T-helper 17 cell (primary cell): ENCODE measurements around the gene PPP6C. TPM values are rescaled to one million over a fixed set of nuclear protein-coding genes. Genes with fewer than 3 reads are reported as not detected.
A peak's percentile ranks its signal among the peaks of the same experiment; 100 is the strongest.
"Not testable (repeated sequence)": the region's sequence is repeated elsewhere in the genome, so short reads cannot be mapped to it uniquely, and the experiment has no call there.

ENCODE experiments used
- ATAC-seq: fragments of 150-1000 bp; cut with Tn5 transposase; 2 replicates; pipeline ENCODE4 v1.10.0; 2021; ENCODE audit warnings: mild to moderate bottlenecking, moderate library complexity
- DNase-seq, 3 donors: peaks; one replicate each; pipeline versions ENCODE4 v3.0.0 to v3.0.0-alpha.2; 2020 to 2021
- H3K9me3 ChIP-seq: one replicate; pipeline ENCODE4 v1.7.0; 2013; ENCODE audit warnings: low read length, mild to moderate bottlenecking; ENCODE audit not compliant: control insufficient read depth, poor library complexity, severe bottlenecking
- H3K27ac Mint-ChIP-seq: one replicate; pipeline ENCODE4 v1.8.0; 2022; ENCODE audit warnings: mild to moderate bottlenecking, moderate library complexity, mixed read lengths
- H3K27me3 Mint-ChIP-seq: one replicate; pipeline ENCODE4 v1.8.0; 2022; ENCODE audit warnings: mixed read lengths
- H3K36me3 Mint-ChIP-seq: one replicate; pipeline ENCODE4 v1.8.0; 2022; ENCODE audit warnings: low read depth, mixed read lengths
- H3K4me1 Mint-ChIP-seq: one replicate; pipeline ENCODE4 v1.8.0; 2022; ENCODE audit warnings: mild to moderate bottlenecking, mixed read lengths
- H3K4me3 Mint-ChIP-seq: one replicate; pipeline ENCODE4 v1.8.0; 2022; ENCODE audit warnings: mild to moderate bottlenecking, moderate library complexity, mixed read lengths
- total RNA-seq, 4 donors: library from RNA in 2 of 4; stranded (reverse) in 2 of 4; gene quantifications; one replicate each; pipeline ENCODE4 v1.2.3 and lab custom pipeline; 2022 to 2026

PPP6C gene
- total RNA-seq, 2 donors from 2014 or later, result 34.3 to 34.6 TPM

- Mint-ChIP-seq H3K36me3 (peaks cover 3% of the 10 kb centered on the region), H3K4me1 (peaks cover 31% of the 10 kb centered on the region), H3K4me3 (peak overlapping the region; percentile 2), H3K27ac (peak overlapping the region; percentile 11), H3K27me3 (no peaks in the 10 kb centered on the region)
- no peaks in the 10 kb centered on the region for H3K9me3 ChIP-seq
- ATAC-seq, result no peak
- no peak for DNase-seq
These were observed 17.4 kb downstream of the PPP6C start for GRCh38 chr9:125172031-125172755.

- ATAC-seq, result no peak
- peaks cover 3% of the 10 kb centered on the region for H3K36me3 Mint-ChIP-seq
- peak overlapping the region; percentile 41 for H3K27ac Mint-ChIP-seq
These were observed 19.7 kb downstream of the PPP6C start for GRCh38 chr9:125169895-125170294.

GRCh38 chr9:125166762-125167161, 22.8 kb downstream of the PPP6C start:
- no peak for ATAC-seq
- H3K9me3 ChIP-seq, result no peaks in the 10 kb centered on the region
- Mint-ChIP-seq H3K36me3 (peaks cover 3% of the 10 kb centered on the region), H3K4me3 (no peak overlapping the region), H3K4me1 (peaks cover 9% of the 10 kb centered on the region), H3K27ac (peak overlapping the region; percentile 11), H3K27me3 (no peaks in the 10 kb centered on the region)
- no peak for DNase-seq

More at GRCh38 chr9:125169895-125170294, 19.7 kb downstream of the PPP6C start:
- Mint-ChIP-seq H3K4me3 (no peak overlapping the region), H3K27me3 (no peaks in the 10 kb centered on the region), H3K4me1 (peaks cover 19% of the 10 kb centered on the region)
- DNase-seq, result no peak
- no peaks in the 10 kb centered on the region for H3K9me3 ChIP-seq

GRCh38 chr9:125162891-125163290, 26.7 kb downstream of the PPP6C start:
- H3K27ac Mint-ChIP-seq, H3K36me3 Mint-ChIP-seq, H3K4me1 Mint-ChIP-seq, H3K27me3 Mint-ChIP-seq, DNase-seq, ATAC-seq, H3K9me3 ChIP-seq: not testable (repeated sequence)
- peak overlapping the region; percentile 47 for H3K4me3 Mint-ChIP-seq

GRCh38 chr9:125161284-125161918, 28.2 kb downstream of the PPP6C start:
- DNase-seq (no peak), ATAC-seq (no peak)
- Mint-ChIP-seq H3K27ac (peak overlapping the region; percentile 34), H3K27me3 (no peaks in the 10 kb centered on the region), H3K4me3 (no peak overlapping the region), H3K36me3 (no peaks in the 10 kb centered on the region), H3K4me1 (peaks cover 6% of the 10 kb centered on the region)
- H3K9me3 ChIP-seq, result no peaks in the 10 kb centered on the region

- DNase-seq, result no peak
- Mint-ChIP-seq H3K27me3 (no peaks in the 10 kb centered on the region), H3K27ac (peak overlapping the region; percentile 34), H3K4me3 (no peak overlapping the region), H3K4me1 (peaks cover 6% of the 10 kb centered on the region), H3K36me3 (no peaks in the 10 kb centered on the region)
- ATAC-seq, result no peak
- H3K9me3 ChIP-seq, result no peaks in the 10 kb centered on the region
These were observed 28.9 kb downstream of the PPP6C start for GRCh38 chr9:125160750-125161149.

- H3K27ac Mint-ChIP-seq, result peak overlapping the region; percentile 54
- no peaks in the 10 kb centered on the region for H3K36me3 Mint-ChIP-seq
- ATAC-seq (no peak), DNase-seq (no peak)
- no peaks in the 10 kb centered on the region for H3K9me3 ChIP-seq
- H3K4me3 Mint-ChIP-seq, result no peak overlapping the region
- no peaks in the 10 kb centered on the region for H3K27me3 Mint-ChIP-seq
- H3K4me1 Mint-ChIP-seq, result peaks cover 4% of the 10 kb centered on the region
These were observed 33.1 kb downstream of the PPP6C start for GRCh38 chr9:125156551-125156950.

GRCh38 chr9:125153712-125154367, 35.8 kb downstream of the PPP6C start:
- DNase-seq (no peak), ATAC-seq (no peak)
- no peaks in the 10 kb centered on the region for H3K9me3 ChIP-seq
- Mint-ChIP-seq H3K27me3 (no peaks in the 10 kb centered on the region), H3K27ac (no peak overlapping the region), H3K4me3 (no peak overlapping the region), H3K4me1 (peaks cover 2% of the 10 kb centered on the region), H3K36me3 (peaks cover 2% of the 10 kb centered on the region)

- peaks cover 4% of the 10 kb centered on the region for H3K4me1 Mint-ChIP-seq
- H3K4me3 Mint-ChIP-seq, result no peak overlapping the region
- no peak overlapping the region for H3K27ac Mint-ChIP-seq
- H3K27me3 Mint-ChIP-seq, result no peaks in the 10 kb centered on the region
- ATAC-seq, result no peak
- no peaks in the 10 kb centered on the region for H3K9me3 ChIP-seq
- peaks cover 2% of the 10 kb centered on the region for H3K36me3 Mint-ChIP-seq
- DNase-seq, result no peak
These were observed 37.9 kb downstream of the PPP6C start for GRCh38 chr9:125151730-125152129.

GRCh38 chr9:125150349-125151245, 39.0 kb downstream of the PPP6C start:
- Mint-ChIP-seq H3K27me3 (no peaks in the 10 kb centered on the region), H3K4me3 (no peak overlapping the region), H3K36me3 (peaks cover 2% of the 10 kb centered on the region), H3K27ac (no peak overlapping the region), H3K4me1 (peaks cover 4% of the 10 kb centered on the region)
- no peaks in the 10 kb centered on the region for H3K9me3 ChIP-seq
- DNase-seq (no peak), ATAC-seq (no peak)

- peaks cover 5% of the 10 kb centered on the region for H3K36me3 Mint-ChIP-seq
- no peaks in the 10 kb centered on the region for H3K27me3 Mint-ChIP-seq
- peak overlapping the region; percentile 3 for H3K4me3 Mint-ChIP-seq
- peaks cover 11% of the 10 kb centered on the region for H3K4me1 Mint-ChIP-seq
- H3K27ac Mint-ChIP-seq, result peak overlapping the region; percentile 68
- DNase-seq, result no peak
- no peaks in the 10 kb centered on the region for H3K9me3 ChIP-seq
- no peak for ATAC-seq
These were observed 42.1 kb downstream of the PPP6C start for GRCh38 chr9:125147401-125147951.

- ATAC-seq (no peak), DNase-seq (no peak)
- H3K4me1 Mint-ChIP-seq, result peaks cover 13% of the 10 kb centered on the region
- H3K27me3 Mint-ChIP-seq, result no peaks in the 10 kb centered on the region
- no peaks in the 10 kb centered on the region for H3K9me3 ChIP-seq
- peaks cover 5% of the 10 kb centered on the region for H3K36me3 Mint-ChIP-seq
- peak overlapping the region; percentile 68 for H3K27ac Mint-ChIP-seq
- no peak overlapping the region for H3K4me3 Mint-ChIP-seq
These were observed 43.4 kb downstream of the PPP6C start for GRCh38 chr9:125146247-125146646.
